Adrenal gland (tissue), 5 donors: ENCODE data around the gene TRIB2.

Experiments used
- POLR2A ChIP-seq, 2 donors: fragments of 450-650 bp; IDR thresholded peaks; one replicate each; pipeline ENCODE4 v1.6.1; 2017; ENCODE audit warnings: antibody characterized with exemption in 2 of 2, mild to moderate bottlenecking in 2 of 2, moderate library complexity in 1 of 2
- TF ChIP-seq, protein P1 (sequence below), 6 experiments: fragments of 450-650 bp in 4 of 6; fragments of 200-600 bp in 2 of 6; sonication (generic) in 1 of 6; IDR thresholded peaks; 1 replicate in 5 of 6; 2 replicates in 1 of 6; pipeline versions ENCODE4 v1.5.1 to v1.8.0; 2016 to 2021; ENCODE audit warnings: antibody characterized with exemption in 6 of 6, mild to moderate bottlenecking in 2 of 6, moderate library complexity in 1 of 6
- donor health status: DM: no; HTN: no; CAD: no.

DNA sequence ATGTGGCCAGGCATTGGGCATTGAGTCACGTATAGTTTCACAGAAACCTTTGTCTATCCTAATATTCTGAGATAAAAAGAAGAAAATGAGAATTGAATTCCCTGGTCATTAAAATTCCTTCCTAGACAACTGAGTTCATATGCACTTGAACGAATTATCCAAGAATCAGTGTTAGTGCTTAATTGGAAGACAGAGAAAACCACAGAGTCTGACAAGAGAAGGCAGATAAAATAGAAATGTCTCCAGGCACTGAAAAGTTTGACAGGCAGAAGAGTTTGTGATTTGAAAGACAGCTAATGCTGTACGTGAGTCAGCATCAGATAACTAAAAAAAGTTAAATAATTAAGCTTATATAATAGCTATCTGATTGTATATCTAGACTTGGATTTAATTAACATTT, 47.7 kb upstream of the TRIB2 start:
- TF ChIP-seq, protein P1, sequence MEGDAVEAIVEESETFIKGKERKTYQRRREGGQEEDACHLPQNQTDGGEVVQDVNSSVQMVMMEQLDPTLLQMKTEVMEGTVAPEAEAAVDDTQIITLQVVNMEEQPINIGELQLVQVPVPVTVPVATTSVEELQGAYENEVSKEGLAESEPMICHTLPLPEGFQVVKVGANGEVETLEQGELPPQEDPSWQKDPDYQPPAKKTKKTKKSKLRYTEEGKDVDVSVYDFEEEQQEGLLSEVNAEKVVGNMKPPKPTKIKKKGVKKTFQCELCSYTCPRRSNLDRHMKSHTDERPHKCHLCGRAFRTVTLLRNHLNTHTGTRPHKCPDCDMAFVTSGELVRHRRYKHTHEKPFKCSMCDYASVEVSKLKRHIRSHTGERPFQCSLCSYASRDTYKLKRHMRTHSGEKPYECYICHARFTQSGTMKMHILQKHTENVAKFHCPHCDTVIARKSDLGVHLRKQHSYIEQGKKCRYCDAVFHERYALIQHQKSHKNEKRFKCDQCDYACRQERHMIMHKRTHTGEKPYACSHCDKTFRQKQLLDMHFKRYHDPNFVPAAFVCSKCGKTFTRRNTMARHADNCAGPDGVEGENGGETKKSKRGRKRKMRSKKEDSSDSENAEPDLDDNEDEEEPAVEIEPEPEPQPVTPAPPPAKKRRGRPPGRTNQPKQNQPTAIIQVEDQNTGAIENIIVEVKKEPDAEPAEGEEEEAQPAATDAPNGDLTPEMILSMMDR (IDR thresholded peaks at IDR 0.05), result no peak
- TF ChIP-seq POLR2A (IDR thresholded peaks at IDR 0.05), result no peak
